ENCODE measurements around the gene C11orf86.

GRCh38 chr11:67024410-67024809 is 49.3 kb downstream of the C11orf86 start:
- TF ChIP-seq POLR2AphosphoS5 (IDR thresholded peaks at IDR 0.05) (no peak), CTCF (IDR thresholded peaks at IDR 0.05) (no peak), POLR2A (IDR thresholded peaks at IDR 0.05) (no peak)
